BLaER1 treated with 17β-estradiol and CSF1 and Interleukin-3, amounts not matched to agents 10 nM and 100 nM (cell line): ENCODE data around the gene CFLAR.

Experiments used
- H3K27ac ChIP-seq, 11 experiments: shearing (Covaris generic); formaldehyde crosslinking; 2 replicates each; pipeline ENCODE4 v1.8.1; 2022
- H3K27me3 ChIP-seq, 11 experiments: shearing (Covaris generic); formaldehyde crosslinking; 2 replicates each; pipeline ENCODE4 v1.8.1; 2022
- H3K36me3 ChIP-seq, 11 experiments: shearing (Covaris generic); formaldehyde crosslinking; 2 replicates each; pipeline ENCODE4 v1.8.1; 2022
- H3K4me1 ChIP-seq, 10 experiments: shearing (Covaris generic); formaldehyde crosslinking; 2 replicates each; pipeline ENCODE4 v1.8.1; 2022
- H3K4me2 ChIP-seq, 11 experiments: shearing (Covaris generic); formaldehyde crosslinking; 2 replicates each; pipeline ENCODE4 v1.8.1; 2022
- H3K4me3 ChIP-seq, 10 experiments: shearing (Covaris generic); formaldehyde crosslinking; 2 replicates each; pipeline ENCODE4 v1.8.1; 2022
- H3K9ac ChIP-seq, 11 experiments: shearing (Covaris generic); formaldehyde crosslinking; 2 replicates each; pipeline ENCODE4 v1.8.1; 2022
- H3K9me3 ChIP-seq, 11 experiments: shearing (Covaris generic); formaldehyde crosslinking; replicated peaks in 1 of 11; 2 replicates each; pipeline ENCODE4 v1.8.1; 2022
- H4K20me1 ChIP-seq, 11 experiments: shearing (Covaris generic); formaldehyde crosslinking; 2 replicates each; pipeline ENCODE4 v1.8.1; 2022
- Cebpa-rat ChIP-seq, 11 experiments: shearing (Covaris generic); IDR thresholded peaks; 2 replicates each; pipeline ENCODE4 v1.8.1; 2022

CFLAR gene

GRCh38 chr2:201197781-201198180 lies 81.8 kb downstream of the CFLAR start:
- H3K4me2 ChIP-seq: peak overlapping the region in 7 of 11 experiments; percentile 4 to 48 (median 29); a peak in 11 of 22 replicates
- no peaks in the 10 kb centered on the region; a peak in 1 of 22 replicates for H4K20me1 ChIP-seq
- H3K9me3 ChIP-seq: peaks cover 0 to 14% (median 6%) of the 10 kb centered on the region in 11 experiments; a peak in 8 of 22 replicates
- no peak overlapping the region for H3K9ac ChIP-seq
- H3K4me1 ChIP-seq: peaks cover 23 to 57% (median 43%) of the 10 kb centered on the region in 10 experiments
- H3K27me3 ChIP-seq: no peaks in the 10 kb centered on the region
- TF ChIP-seq Cebpa-rat (IDR thresholded peaks at IDR 0.05): no peak
- H3K27ac ChIP-seq: peak overlapping the region in 4 of 11 experiments; percentile 2 to 35 (median 12); a peak in 3 of 22 replicates
- H3K4me3 ChIP-seq: no peak overlapping the region
- peaks cover 27 to 70% (median 53%) of the 10 kb centered on the region in 11 experiments for H3K36me3 ChIP-seq

GRCh38 chr2:201199847-201200246 lies 83.9 kb downstream of the CFLAR start:
- Histone ChIP-seq H3K9me3 (peaks cover 0 to 14% (median 6%) of the 10 kb centered on the region in 11 experiments; a peak in 8 of 22 replicates), H3K4me1 (peaks cover 7 to 55% (median 35%) of the 10 kb centered on the region in 10 experiments), H3K4me3 (no peak overlapping the region), H3K36me3 (peaks cover 27 to 70% (median 46%) of the 10 kb centered on the region in 11 experiments), H3K27ac (no peak overlapping the region), H3K4me2 (no peak overlapping the region), H3K9ac (no peak overlapping the region), H4K20me1 (no peaks in the 10 kb centered on the region), H3K27me3 (no peaks in the 10 kb centered on the region)
- TF ChIP-seq Cebpa-rat (IDR thresholded peaks at IDR 0.05): no peak

- Histone ChIP-seq H3K4me1 (peaks cover 9 to 55% (median 35%) of the 10 kb centered on the region in 10 experiments), H3K36me3 (peaks cover 27 to 66% (median 46%) of the 10 kb centered on the region in 11 experiments), H4K20me1 (no peaks in the 10 kb centered on the region), H3K27ac (no peak overlapping the region), H3K4me2 (no peak overlapping the region), H3K9me3 (peaks cover 0 to 14% (median 6%) of the 10 kb centered on the region in 11 experiments; a peak in 8 of 22 replicates), H3K27me3 (no peaks in the 10 kb centered on the region), H3K4me3 (no peak overlapping the region), H3K9ac (no peak overlapping the region)
- no peak for TF ChIP-seq Cebpa-rat (IDR thresholded peaks at IDR 0.05)
Measured at GRCh38 chr2:201200345-201200744, 84.4 kb downstream of the CFLAR start.

- no peak for TF ChIP-seq Cebpa-rat (IDR thresholded peaks at IDR 0.05)
- Histone ChIP-seq H3K36me3 (peaks cover 17 to 56% (median 36%) of the 10 kb centered on the region in 11 experiments), H4K20me1 (no peaks in the 10 kb centered on the region), H3K27me3 (no peaks in the 10 kb centered on the region), H3K4me1 (peaks cover 18 to 54% (median 39%) of the 10 kb centered on the region in 10 experiments), H3K27ac (no peak overlapping the region), H3K4me2 (no peak overlapping the region), H3K9me3 (peaks cover 0 to 10% (median 6%) of the 10 kb centered on the region in 11 experiments; a peak in 7 of 22 replicates), H3K4me3 (no peak overlapping the region), H3K9ac (no peak overlapping the region)
Measured at GRCh38 chr2:201201371-201201770, 85.4 kb downstream of the CFLAR start.

GRCh38 chr2:201203916-201204654 lies 88.1 kb downstream of the CFLAR start:
- peak overlapping the region in 7 of 11 experiments; percentile 14 to 54 (median 28); a peak in 7 of 22 replicates for H3K4me2 ChIP-seq
- H3K27me3 ChIP-seq: no peaks in the 10 kb centered on the region
- no peak overlapping the region for H3K4me3 ChIP-seq
- H3K4me1 ChIP-seq: peaks cover 28 to 60% (median 37%) of the 10 kb centered on the region in 10 experiments
- H4K20me1 ChIP-seq: no peaks in the 10 kb centered on the region
- H3K9me3 ChIP-seq: no peaks in the 10 kb centered on the region
- H3K27ac ChIP-seq: no peak overlapping the region; a peak in 1 of 22 replicates
- no peak for TF ChIP-seq Cebpa-rat (IDR thresholded peaks at IDR 0.05)
- H3K36me3 ChIP-seq: peaks cover 6 to 40% (median 25%) of the 10 kb centered on the region in 11 experiments; a peak in 19 of 22 replicates
- H3K9ac ChIP-seq: no peak overlapping the region

GRCh38 chr2:201204655-201205514 lies 88.9 kb downstream of the CFLAR start:
- H3K27ac ChIP-seq: no peak overlapping the region; a peak in 1 of 22 replicates
- no peaks in the 10 kb centered on the region for H3K27me3 ChIP-seq
- no peak for TF ChIP-seq Cebpa-rat (IDR thresholded peaks at IDR 0.05)
- peaks cover 28 to 60% (median 42%) of the 10 kb centered on the region in 10 experiments for H3K4me1 ChIP-seq
- H3K9ac ChIP-seq: no peak overlapping the region
- H3K9me3 ChIP-seq: no peaks in the 10 kb centered on the region
- peak overlapping the region; percentile 8 to 54 (median 28); a peak in 20 of 22 replicates for H3K4me2 ChIP-seq
- no peaks in the 10 kb centered on the region for H4K20me1 ChIP-seq
- peaks cover 8 to 37% (median 23%) of the 10 kb centered on the region in 11 experiments; a peak in 20 of 22 replicates for H3K36me3 ChIP-seq
- no peak overlapping the region for H3K4me3 ChIP-seq

- no peak for TF ChIP-seq Cebpa-rat (IDR thresholded peaks at IDR 0.05)
- no peak overlapping the region for H3K4me3 ChIP-seq
Measured at GRCh38 chr2:201205515-201205849, 89.5 kb downstream of the CFLAR start.

GRCh38 chr2:201208563-201209252 lies 92.7 kb downstream of the CFLAR start:
- Histone ChIP-seq H3K27ac (peak overlapping the region in 10 of 11 experiments; percentile 8 to 84 (median 70); a peak in 18 of 22 replicates), H3K27me3 (no peaks in the 10 kb centered on the region), H3K4me3 (0 out of 20 replicates have a peak overlapping the region, but pooled peaks of 1 of the 10 experiments have one; percentile 14), H3K9ac (peak overlapping the region in 8 of 11 experiments; percentile 9 to 69 (median 57); a peak in 10 of 22 replicates), H3K4me1 (peaks cover 25 to 55% (median 42%) of the 10 kb centered on the region in 10 experiments), H3K9me3 (no peaks in the 10 kb centered on the region), H3K4me2 (peak overlapping the region in 9 of 11 experiments; percentile 5 to 94 (median 64); a peak in 15 of 22 replicates), H3K36me3 (peaks cover 0 to 26% (median 13%) of the 10 kb centered on the region in 11 experiments; a peak in 12 of 22 replicates), H4K20me1 (no peaks in the 10 kb centered on the region)
- TF ChIP-seq Cebpa-rat (IDR thresholded peaks at IDR 0.05): peak in 3 of 11 experiments; percentile 19 to 36 (median 35); a peak in 1 of 22 replicates

More at GRCh38 chr2:201205515-201205849, 89.5 kb downstream of the CFLAR start:
- Histone ChIP-seq H3K9ac (no peak overlapping the region), H3K4me1 (peaks cover 28 to 63% (median 44%) of the 10 kb centered on the region in 10 experiments), H3K36me3 (peaks cover 7 to 37% (median 22%) of the 10 kb centered on the region in 11 experiments; a peak in 20 of 22 replicates), H4K20me1 (no peaks in the 10 kb centered on the region), H3K9me3 (no peaks in the 10 kb centered on the region), H3K27ac (no peak overlapping the region; a peak in 1 of 22 replicates), H3K27me3 (no peaks in the 10 kb centered on the region), H3K4me2 (peak overlapping the region; percentile 8 to 54 (median 28); a peak in 17 of 22 replicates)
